Kidney tubule cell (primary cell): ENCODE data around the gene PIGK.

Experiments
- DNase-seq: peaks from one replicate; pipeline ENCODE4 v3.0.0-alpha.2; 2018; ENCODE audit warnings: low spot score

The PIGK gene

GRCh38 chr1:77039111-77039510, 180.1 kb downstream of the PIGK start:
- DNase-seq: no peak
